Endothelial cell of umbilical vein (primary cell): ENCODE data around the gene ANXA9.

Experiments
- CTCF ChIP-seq, 2 donors: IDR thresholded peaks; 1 replicate in 1 of 2; 2 replicates in 1 of 2; pipeline ENCODE4 v1.5.1; 2011; ENCODE audit warnings: low read length in 2 of 2, mild to moderate bottlenecking in 2 of 2, moderate library complexity in 2 of 2, control low read depth in 1 of 2, inconsistent platforms in 1 of 2, low read depth in 1 of 2; ENCODE audit not compliant: insufficient read depth in 1 of 2; ENCODE audit errors: extremely low read depth in 1 of 2
- EZH2 ChIP-seq: IDR thresholded peaks from 2 replicates; pipeline ENCODE4 v1.6.1; 2012; ENCODE audit warnings: borderline replicate concordance, low read depth, mild to moderate bottlenecking, moderate library complexity, low read length, inconsistent platforms; ENCODE audit not compliant: severe bottlenecking
- GATA2 ChIP-seq: IDR thresholded peaks from 2 replicates; pipeline ENCODE4 v1.7.0; 2011; ENCODE audit warnings: low read depth, mild to moderate bottlenecking, moderate library complexity, mixed read lengths, low read length; ENCODE audit not compliant: insufficient read length, insufficient read depth
- MAX ChIP-seq: IDR thresholded peaks from 2 replicates; pipeline ENCODE4 v1.6.1; 2011; ENCODE audit not compliant: insufficient read depth, insufficient read length
- MYC ChIP-seq: IDR thresholded peaks from one replicate; pipeline ENCODE4 v1.6.1; 2011; ENCODE audit warnings: mild to moderate bottlenecking, low read depth, low read length
- POLR2A ChIP-seq: IDR thresholded peaks from 2 replicates; pipeline ENCODE4 v1.6.1; 2012; ENCODE audit warnings: low read depth, mild to moderate bottlenecking, control low read depth, low read length
- POLR2AphosphoS5 ChIP-seq: IDR thresholded peaks from 2 replicates; pipeline ENCODE4 v1.6.1; 2012; ENCODE audit warnings: low read depth, mild to moderate bottlenecking, control low read depth, low read length, moderate library complexity; ENCODE audit not compliant: insufficient read depth

DNA sequence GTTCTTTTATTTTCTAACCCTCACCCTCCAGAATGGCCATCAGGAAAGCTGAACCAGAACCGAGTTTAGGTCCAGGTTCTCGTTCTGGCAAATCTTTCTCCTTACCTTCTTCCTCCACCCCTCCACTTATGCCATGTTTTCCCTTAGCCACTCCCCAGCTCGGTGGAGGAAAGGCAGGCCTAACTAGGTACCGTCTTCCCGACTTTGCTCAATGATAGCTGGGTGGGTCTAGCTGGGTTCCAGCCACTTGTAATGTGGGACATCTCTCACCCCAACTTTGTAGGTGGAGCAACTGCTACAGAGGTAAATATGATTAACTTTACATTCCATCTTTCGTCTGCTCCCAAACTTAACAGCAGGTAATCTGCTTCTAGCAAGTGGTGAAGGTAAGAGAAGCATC lies 54.9 kb downstream of the ANXA9 start:
- TF ChIP-seq CTCF (IDR thresholded peaks at IDR 0.05; ENCODE audit: extremely low read depth in 1 of 2, insufficient read depth in 1 of 2, low read depth in 1 of 2, low read length in 2 of 2) (no peak), POLR2AphosphoS5 (no peak), POLR2A (no peak), MYC (no peak), MAX (no peak), EZH2 (no peak), GATA2 (no peak)
